ENCODE results near the gene SPATA46.

GRCh38 chr1:162333991-162334390 lies 42.7 kb downstream of the SPATA46 start:
- TF ChIP-seq FOS (IDR thresholded peaks at IDR 0.05; ENCODE audit: borderline replicate concordance, insufficient read depth, low read length) (no peak), MAX (IDR thresholded peaks at IDR 0.05; ENCODE audit: insufficient read depth, insufficient read length) (no peak), POLR2AphosphoS5 (IDR thresholded peaks at IDR 0.05; ENCODE audit: insufficient read depth, low read depth, low read length) (no peak), EZH2 (IDR thresholded peaks at IDR 0.05; ENCODE audit: borderline replicate concordance, low read depth, low read length, severe bottlenecking) (no peak), JUN (IDR thresholded peaks at IDR 0.05; ENCODE audit: borderline replicate concordance, insufficient read depth, insufficient read length, low read depth) (no peak), MYC (IDR thresholded peaks at IDR 0.05; ENCODE audit: low read depth, low read length) (no peak), POLR2A (IDR thresholded peaks at IDR 0.05; ENCODE audit: low read depth, low read length) (no peak)
- TF ChIP-seq, protein P1, sequence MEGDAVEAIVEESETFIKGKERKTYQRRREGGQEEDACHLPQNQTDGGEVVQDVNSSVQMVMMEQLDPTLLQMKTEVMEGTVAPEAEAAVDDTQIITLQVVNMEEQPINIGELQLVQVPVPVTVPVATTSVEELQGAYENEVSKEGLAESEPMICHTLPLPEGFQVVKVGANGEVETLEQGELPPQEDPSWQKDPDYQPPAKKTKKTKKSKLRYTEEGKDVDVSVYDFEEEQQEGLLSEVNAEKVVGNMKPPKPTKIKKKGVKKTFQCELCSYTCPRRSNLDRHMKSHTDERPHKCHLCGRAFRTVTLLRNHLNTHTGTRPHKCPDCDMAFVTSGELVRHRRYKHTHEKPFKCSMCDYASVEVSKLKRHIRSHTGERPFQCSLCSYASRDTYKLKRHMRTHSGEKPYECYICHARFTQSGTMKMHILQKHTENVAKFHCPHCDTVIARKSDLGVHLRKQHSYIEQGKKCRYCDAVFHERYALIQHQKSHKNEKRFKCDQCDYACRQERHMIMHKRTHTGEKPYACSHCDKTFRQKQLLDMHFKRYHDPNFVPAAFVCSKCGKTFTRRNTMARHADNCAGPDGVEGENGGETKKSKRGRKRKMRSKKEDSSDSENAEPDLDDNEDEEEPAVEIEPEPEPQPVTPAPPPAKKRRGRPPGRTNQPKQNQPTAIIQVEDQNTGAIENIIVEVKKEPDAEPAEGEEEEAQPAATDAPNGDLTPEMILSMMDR (IDR thresholded peaks at IDR 0.05; ENCODE audit: extremely low read depth in 1 of 2, insufficient read depth in 1 of 2, low read depth in 1 of 2, low read length in 2 of 2): no peak
